H9 (cell line): Measurements from ENCODE around the gene TBC1D22A. TPM values are rescaled to one million over a fixed set of nuclear protein-coding genes. Genes with fewer than 3 reads are reported as not detected.

Experiments
- DNase-seq: peaks from one replicate; pipeline ENCODE4 v3.0.0-alpha.2; 2017
- H2AFZ ChIP-seq: one replicate; pipeline ENCODE4 v1.6.1; 2013; ENCODE audit warnings: mild to moderate bottlenecking, low read length, control low read depth, moderate library complexity
- H2AK5ac ChIP-seq: 2 replicates; pipeline ENCODE4 v1.6.1; 2013; ENCODE audit warnings: low read length, control low read depth, mixed read lengths; ENCODE audit not compliant: insufficient read length
- H2BK120ac ChIP-seq: one replicate; pipeline ENCODE4 v1.6.1; 2013; ENCODE audit warnings: low read depth, mild to moderate bottlenecking, low read length, control low read depth, inconsistent platforms; ENCODE audit not compliant: poor library complexity, severe bottlenecking
- H2BK12ac ChIP-seq: 2 replicates; pipeline ENCODE4 v1.6.1; 2013; ENCODE audit warnings: low read length, control low read depth, mixed read lengths, low read depth; ENCODE audit not compliant: insufficient read length
- H2BK15ac ChIP-seq: 2 replicates; pipeline ENCODE4 v1.6.1; 2013; ENCODE audit warnings: low read depth, low read length, control low read depth
- H2BK20ac ChIP-seq: one replicate; pipeline ENCODE4 v1.6.1; 2013; ENCODE audit warnings: low read depth, mild to moderate bottlenecking, low read length, control low read depth, inconsistent platforms; ENCODE audit not compliant: poor library complexity, severe bottlenecking
- H2BK5ac ChIP-seq: 2 replicates; pipeline ENCODE4 v1.6.1; 2013; ENCODE audit warnings: low read length, control low read depth, mixed read lengths; ENCODE audit not compliant: insufficient read length
- H3K14ac ChIP-seq: 2 replicates; pipeline ENCODE4 v1.6.1; 2013; ENCODE audit warnings: low read length, control low read depth; ENCODE audit not compliant: insufficient read depth
- H3K18ac ChIP-seq: 2 replicates; pipeline ENCODE4 v1.6.1; 2013; ENCODE audit warnings: low read depth, mild to moderate bottlenecking, mixed read lengths, low read length, control low read depth; ENCODE audit not compliant: insufficient read length
- H3K23ac ChIP-seq: 2 replicates; pipeline ENCODE4 v1.6.1; 2013; ENCODE audit warnings: low read length, control low read depth, mixed read lengths, low read depth; ENCODE audit not compliant: insufficient read length
- H3K23me2 ChIP-seq: 2 replicates; pipeline ENCODE4 v1.6.1; 2013; ENCODE audit warnings: low read depth, mild to moderate bottlenecking, mixed read lengths, low read length, control low read depth; ENCODE audit not compliant: insufficient read length, poor library complexity, severe bottlenecking
- H3K27ac ChIP-seq: 2 replicates; pipeline ENCODE4 v1.5.1; 2013; ENCODE audit warnings: low read length, control low read depth, mixed read lengths, low read depth; ENCODE audit not compliant: insufficient read length
- H3K27me3 ChIP-seq: 2 replicates; pipeline ENCODE4 v1.6.1; 2013; ENCODE audit warnings: low read length, control low read depth, inconsistent platforms; ENCODE audit not compliant: insufficient read depth
- H3K4ac ChIP-seq: 2 replicates; pipeline ENCODE4 v1.6.1; 2013; ENCODE audit warnings: low read depth, mild to moderate bottlenecking, control low read depth, inconsistent platforms, low read length, moderate library complexity
- H3K4me1 ChIP-seq: 2 replicates; pipeline ENCODE4 v1.6.1; 2013; ENCODE audit warnings: low read length, control low read depth, inconsistent platforms; ENCODE audit not compliant: insufficient read depth
- H3K4me2 ChIP-seq: 2 replicates; pipeline ENCODE4 v1.6.1; 2013; ENCODE audit warnings: low read length, control low read depth, mixed read lengths; ENCODE audit not compliant: insufficient read length, insufficient read depth
- H3K56ac ChIP-seq: 2 replicates; pipeline ENCODE4 v1.6.1; 2013; ENCODE audit warnings: low read depth, mild to moderate bottlenecking, mixed read lengths, low read length, control low read depth; ENCODE audit not compliant: insufficient read length
- H3K79me1 ChIP-seq: 2 replicates; pipeline ENCODE4 v1.6.1; 2013; ENCODE audit warnings: low read depth, mild to moderate bottlenecking, moderate library complexity, low read length, control low read depth, inconsistent platforms; ENCODE audit not compliant: insufficient read depth, poor library complexity, severe bottlenecking
- H3K79me2 ChIP-seq: 2 replicates; pipeline ENCODE4 v1.6.1; 2013; ENCODE audit warnings: low read length, control low read depth, inconsistent platforms; ENCODE audit not compliant: insufficient read depth
- H3K9ac ChIP-seq: 2 replicates; pipeline ENCODE4 v1.6.1; 2013; ENCODE audit warnings: low read length, control low read depth, mixed read lengths; ENCODE audit not compliant: insufficient read length; ENCODE audit errors: extremely low read depth
- H3K9me3 ChIP-seq: one replicate; pipeline ENCODE4 v1.6.1; 2013; ENCODE audit warnings: low read depth, low read length, inconsistent platforms; ENCODE audit not compliant: control insufficient read depth
- H3T11ph ChIP-seq: one replicate; pipeline ENCODE4 v1.6.1; 2013; ENCODE audit warnings: mild to moderate bottlenecking, low read length, control low read depth, inconsistent platforms
- H4K20me1 ChIP-seq: one replicate; pipeline ENCODE4 v1.6.1; 2013; ENCODE audit not compliant: control insufficient read depth, insufficient read length, insufficient read depth
- H4K5ac ChIP-seq: 2 replicates; pipeline ENCODE4 v1.6.1; 2013; ENCODE audit warnings: low read depth, mild to moderate bottlenecking, mixed read lengths, low read length, control low read depth; ENCODE audit not compliant: insufficient read length
- H4K8ac ChIP-seq: replicated peaks from 2 replicates; pipeline ENCODE4 v1.6.1; 2013; ENCODE audit warnings: low read length, control low read depth, mixed read lengths, low read depth; ENCODE audit not compliant: insufficient read length
- H4K91ac ChIP-seq: 2 replicates; pipeline ENCODE4 v1.6.1; 2013; ENCODE audit warnings: low read depth, mild to moderate bottlenecking, moderate library complexity, mixed read lengths, low read length, control low read depth; ENCODE audit not compliant: insufficient read length
- H3K27ac Mint-ChIP-seq, 3 experiments: 2 replicates in 2 of 3; 3 replicates in 1 of 3; pipeline ENCODE4 v1.8.0; 2020 to 2021; ENCODE audit warnings: mixed read lengths in 3 of 3, mild to moderate bottlenecking in 1 of 3, moderate library complexity in 1 of 3
- H3K27me3 Mint-ChIP-seq: 2 replicates; pipeline ENCODE4 v1.8.0; 2021; ENCODE audit warnings: low read depth, mild to moderate bottlenecking, moderate library complexity, mixed read lengths
- H3K36me3 Mint-ChIP-seq, 3 experiments: 2 replicates in 2 of 3; 3 replicates in 1 of 3; pipeline ENCODE4 v1.8.0; 2020 to 2021; ENCODE audit warnings: low read depth in 3 of 3, mixed read lengths in 3 of 3; ENCODE audit not compliant: insufficient read depth in 1 of 3
- H3K4me1 Mint-ChIP-seq, 2 experiments: 2 replicates each; pipeline ENCODE4 v1.8.0; 2020; ENCODE audit warnings: mixed read lengths in 2 of 2
- H3K4me3 Mint-ChIP-seq, 2 experiments: 2 replicates in 1 of 2; 3 replicates in 1 of 2; pipeline ENCODE4 v1.8.0; 2020 to 2021; ENCODE audit warnings: mild to moderate bottlenecking in 2 of 2, mixed read lengths in 2 of 2, moderate library complexity in 1 of 2
- H3K9me3 Mint-ChIP-seq, 2 experiments: 2 replicates in 1 of 2; 3 replicates in 1 of 2; pipeline ENCODE4 v1.8.0; 2020; ENCODE audit warnings: mild to moderate bottlenecking in 2 of 2, mixed read lengths in 2 of 2, moderate library complexity in 1 of 2
- CTCF ChIP-seq: fragments of 200-600 bp; sonication (generic); conservative IDR thresholded peaks from 3 replicates; pipeline ENCODE4 v1.8.0; 2021; ENCODE audit warnings: antibody characterized with exemption, mild to moderate bottlenecking
- WGBS: extraction: QIAGEN DNeasy Blood & Tissue Kit; methylation state at CpG from one replicate; pipeline ENCODE4 v1.1.7; 2013; ENCODE audit warnings: missing lambda C conversion rate, low lambda C conversion rate, mixed read lengths; ENCODE audit not compliant: insufficient read length; ENCODE audit errors: extremely low coverage; 5-methylcytosine and 5-hydroxymethylcytosine counted together
- total RNA-seq: library from RNA; stranded (reverse); gene quantifications from 2 replicates; pipeline ENCODE4 v1.2.1, GENCODE V29; 2021

TBC1D22A gene
- total RNA-seq, 1 experiment from 2014 or later, result 20.8 TPM

DNA sequence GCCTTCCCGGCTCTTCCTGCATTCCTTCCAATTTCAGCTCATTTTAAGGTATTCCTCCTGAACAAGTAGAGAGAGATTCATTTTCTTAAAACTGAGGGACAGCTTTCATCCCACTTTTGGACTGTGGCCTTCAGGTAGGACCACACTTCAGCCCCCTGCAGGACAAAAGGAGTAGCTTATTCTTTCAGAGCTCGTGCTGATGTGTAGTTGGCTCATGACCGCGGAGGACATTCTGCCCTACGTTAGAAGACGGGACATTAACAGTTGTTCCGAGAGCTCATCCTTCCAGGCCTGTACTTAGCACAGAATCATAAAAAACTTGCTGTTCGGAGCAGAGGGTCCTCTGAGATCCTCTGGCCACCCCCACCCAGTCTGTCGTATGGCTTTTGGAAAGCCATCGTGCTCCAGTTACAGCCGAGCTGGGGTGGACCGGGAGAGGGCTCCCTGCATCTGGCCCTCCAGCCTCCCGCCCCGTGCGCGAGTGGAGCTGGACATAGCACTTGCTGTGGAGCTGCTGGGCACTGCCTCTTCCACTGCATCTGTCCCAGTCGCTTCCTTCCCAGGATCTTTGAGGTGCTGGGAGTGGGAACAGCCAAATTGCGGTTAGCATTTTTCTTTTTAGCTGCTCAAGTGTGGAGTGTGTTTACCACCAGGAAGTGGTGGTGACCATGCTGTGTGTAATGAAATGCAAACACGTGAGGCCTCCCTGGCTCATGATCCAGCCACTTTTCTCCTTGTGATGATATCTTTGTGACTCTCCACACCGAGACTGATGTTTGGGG is 250.3 kb downstream of the TBC1D22A start:
- H2BK12ac ChIP-seq, result no peak overlapping the region
- no peak overlapping the region for H4K91ac ChIP-seq
- no peaks in the 10 kb centered on the region for H3K27me3 ChIP-seq
- no peaks in the 10 kb centered on the region for H3K9me3 Mint-ChIP-seq
- TF ChIP-seq CTCF, result peak; percentile 55; the same call in 2 of the 3 replicates
- H3K79me1 ChIP-seq, result no peaks in the 10 kb centered on the region
- H3K27me3 Mint-ChIP-seq, result no peaks in the 10 kb centered on the region; the same call in 1 of the 2 replicates
- H2BK20ac ChIP-seq, result no peak overlapping the region
- H2BK5ac ChIP-seq, result no peak overlapping the region
- DNase-seq, result no peak
- no peak overlapping the region for H3K4me3 Mint-ChIP-seq
- H3K4me1 ChIP-seq, result no peaks in the 10 kb centered on the region
- H3K9me3 ChIP-seq, result no peaks in the 10 kb centered on the region
- H2AK5ac ChIP-seq, result no peak overlapping the region
- no peak overlapping the region for H4K5ac ChIP-seq
- no peak overlapping the region for H2BK120ac ChIP-seq
- H2AFZ ChIP-seq, result no peak overlapping the region
- H3K23me2 ChIP-seq, result no peaks in the 10 kb centered on the region
- H3K9ac ChIP-seq, result no peak overlapping the region
- H3K56ac ChIP-seq, result no peak overlapping the region
- H3K18ac ChIP-seq, result no peak overlapping the region
- H2BK15ac ChIP-seq, result no peak overlapping the region
- peak overlapping the region in 1 of 3 experiments; percentile 88; a peak in 2 of 7 replicates for H3K27ac Mint-ChIP-seq
- WGBS, result no CpG with 5 or more reads among the region's 20 CpGs
- H3K4me2 ChIP-seq, result no peak overlapping the region
- H4K8ac ChIP-seq, result no peak overlapping the region
- peaks cover 15 to 21% of the 10 kb centered on the region in 2 experiments for H3K4me1 Mint-ChIP-seq
- H3K14ac ChIP-seq, result no peak overlapping the region
- no peak overlapping the region for H3T11ph ChIP-seq
- no peak overlapping the region for H3K23ac ChIP-seq
- H3K36me3 Mint-ChIP-seq, result no peaks in the 10 kb centered on the region
- H4K20me1 ChIP-seq, result no peaks in the 10 kb centered on the region
- H3K79me2 ChIP-seq, result no peaks in the 10 kb centered on the region
- no peak overlapping the region for H3K4ac ChIP-seq
- no peak overlapping the region for H3K27ac ChIP-seq
